ENCODE results near the gene WASF2. TPM values are rescaled to one million over a fixed set of nuclear protein-coding genes. Genes with fewer than 3 reads are reported as not detected.

WASF2 gene
- total RNA-seq, 1 donor from 2014 or later: 70.4 TPM

DNA sequence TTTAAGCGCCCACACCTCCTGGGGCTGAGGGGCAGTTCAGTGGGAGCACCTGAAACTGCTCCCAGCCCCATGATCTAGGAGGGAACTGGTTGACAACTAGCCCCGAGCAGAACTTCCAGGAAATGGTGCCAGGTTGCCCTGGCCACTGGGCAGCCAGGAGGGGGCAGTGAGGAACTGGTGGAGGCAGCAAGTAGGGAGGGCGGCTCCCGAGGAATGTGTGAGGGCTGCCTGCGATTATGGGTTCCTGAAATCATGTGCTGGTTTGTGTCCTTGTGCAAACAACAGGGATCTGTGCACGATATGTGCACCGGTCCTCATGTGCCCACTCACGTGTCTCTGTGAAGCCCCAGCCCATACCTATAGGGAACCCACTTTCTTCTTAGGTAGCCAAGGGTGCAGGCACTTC is 87.6 kb downstream of the WASF2 start:
- peaks cover 10 to 13% of the 10 kb centered on the region in 2 donors for H3K36me3 ChIP-seq
- no peaks in the 10 kb centered on the region for H3K9me3 ChIP-seq
- DNase-seq (ENCODE audit: low spot score in 2 of 2): peak; percentile 39 to 91
- H3K27ac ChIP-seq: peak overlapping the region; percentile 72 to 75
- H3K4me1 ChIP-seq: peaks cover 18 to 34% of the 10 kb centered on the region in 2 donors
- H3K27me3 ChIP-seq: no peaks in the 10 kb centered on the region
- TF ChIP-seq CTCF (IDR thresholded peaks at IDR 0.05): peak; percentile 70 to 80 (median 76)
- intact Hi-C loops (cut with DNase I): loop anchor here (1.0 to 2.0 kb wide), 2 partner anchors 88 to 204 kb away; partner anchors contain the start of gene WASF2
- H3K4me3 ChIP-seq: no peak overlapping the region

DNA sequence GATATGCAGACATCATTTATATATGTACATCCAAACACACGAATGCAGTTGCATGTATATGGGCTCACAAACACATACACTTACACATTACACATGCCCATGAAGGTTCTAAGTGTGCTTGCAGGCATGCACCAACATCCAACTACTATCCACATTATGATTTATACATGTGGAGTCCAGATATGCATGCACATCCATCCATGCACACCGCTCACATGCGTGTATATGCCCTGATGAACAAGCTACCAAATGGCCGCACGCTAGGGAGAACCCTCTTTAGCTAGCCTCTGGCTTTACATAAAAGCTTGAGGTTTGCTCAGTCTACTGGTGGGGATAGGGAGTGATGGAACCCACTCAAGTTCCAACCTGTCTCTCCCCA is 89.0 kb downstream of the WASF2 start:
- H3K4me1 ChIP-seq: peaks cover 18 to 34% of the 10 kb centered on the region in 2 donors
- H3K4me3 ChIP-seq: no peak overlapping the region
- peaks cover 0 to under 1% of the 10 kb centered on the region in 2 donors for H3K36me3 ChIP-seq
- H3K9me3 ChIP-seq: no peaks in the 10 kb centered on the region
- no peak overlapping the region for H3K27ac ChIP-seq
- no peak for TF ChIP-seq CTCF (IDR thresholded peaks at IDR 0.05)
- no peaks in the 10 kb centered on the region for H3K27me3 ChIP-seq
- no peak for DNase-seq (ENCODE audit: low spot score in 2 of 2)
- intact Hi-C loops (cut with DNase I): no loop called here

- no peak overlapping the region for H3K27ac ChIP-seq
- no peaks in the 10 kb centered on the region for H3K36me3 ChIP-seq
- no peaks in the 10 kb centered on the region for H3K27me3 ChIP-seq
- no peak for TF ChIP-seq CTCF (IDR thresholded peaks at IDR 0.05)
- intact Hi-C loops (cut with DNase I): no loop called here
- H3K4me1 ChIP-seq: peaks cover 18 to 32% of the 10 kb centered on the region in 2 donors
- no peak overlapping the region for H3K4me3 ChIP-seq
- no peaks in the 10 kb centered on the region for H3K9me3 ChIP-seq
- DNase-seq (ENCODE audit: low spot score in 2 of 2): no peak
These were observed 89.6 kb downstream of the WASF2 start for GRCh38 chr1:27400082-27400962.

- DNase-seq (ENCODE audit: low spot score in 2 of 2): no peak
- Histone ChIP-seq H3K27ac (no peak overlapping the region), H3K27me3 (no peaks in the 10 kb centered on the region), H3K4me3 (no peak overlapping the region), H3K4me1 (peaks cover 18 to 25% of the 10 kb centered on the region in 2 donors), H3K9me3 (no peaks in the 10 kb centered on the region), H3K36me3 (no peaks in the 10 kb centered on the region)
- intact Hi-C loops (cut with DNase I): loop anchor here (10.0 kb wide), 1 partner anchor 285 kb away; no protein-coding TSS in a partner anchor
- no peak for TF ChIP-seq CTCF (IDR thresholded peaks at IDR 0.05)
These were observed 90.5 kb downstream of the WASF2 start for GRCh38 chr1:27399251-27400025.

GRCh38 chr1:27398405-27399149 is 91.4 kb downstream of the WASF2 start:
- Histone ChIP-seq H3K4me1 (peaks cover 14 to 17% of the 10 kb centered on the region in 2 donors), H3K27ac (no peak overlapping the region), H3K27me3 (no peaks in the 10 kb centered on the region), H3K36me3 (no peaks in the 10 kb centered on the region), H3K9me3 (no peaks in the 10 kb centered on the region), H3K4me3 (no peak overlapping the region)
- TF ChIP-seq CTCF (IDR thresholded peaks at IDR 0.05): no peak
- DNase-seq (ENCODE audit: low spot score in 2 of 2): no peak
- intact Hi-C loops (cut with DNase I): loop anchor here (10.0 kb wide), 1 partner anchor 284 kb away; no protein-coding TSS in a partner anchor
